ENCODE measurements around the gene TMPRSS3.

Gene TMPRSS3

GRCh38 chr21:42347601-42348327 is 48.1 kb downstream of the TMPRSS3 start:
- DNase-seq, result no peak

- DNase-seq, result no peak
Measured at GRCh38 chr21:42346866-42347600, 48.8 kb downstream of the TMPRSS3 start.

GRCh38 chr21:42346441-42346840 is 49.4 kb downstream of the TMPRSS3 start:
- DNase-seq, result no peak

- DNase-seq, result no peak
Measured at GRCh38 chr21:42344631-42345030, 51.2 kb downstream of the TMPRSS3 start.

- no peak for DNase-seq
Measured at GRCh38 chr21:42343963-42344510, 51.8 kb downstream of the TMPRSS3 start.

- no peak for DNase-seq
Measured at GRCh38 chr21:42343556-42343955, 52.3 kb downstream of the TMPRSS3 start.

- no peak for DNase-seq
Measured at GRCh38 chr21:42343101-42343500, 52.8 kb downstream of the TMPRSS3 start.

GRCh38 chr21:42341776-42342542 is 53.9 kb downstream of the TMPRSS3 start:
- no peak for DNase-seq

GRCh38 chr21:42340187-42341050 is 55.4 kb downstream of the TMPRSS3 start:
- DNase-seq, result no peak

GRCh38 chr21:42338729-42339715 is 56.8 kb downstream of the TMPRSS3 start:
- DNase-seq, result no peak

- DNase-seq, result peak; percentile 69
Measured at GRCh38 chr21:42337830-42338728, 57.8 kb downstream of the TMPRSS3 start.

- no peak for DNase-seq
Measured at GRCh38 chr21:42337276-42337675, 58.6 kb downstream of the TMPRSS3 start.

GRCh38 chr21:42336054-42336453 is 59.8 kb downstream of the TMPRSS3 start:
- DNase-seq, result no peak

GRCh38 chr21:42332557-42333317 is 63.1 kb downstream of the TMPRSS3 start:
- DNase-seq, result no peak

GRCh38 chr21:42331660-42332059 is 64.2 kb downstream of the TMPRSS3 start:
- no peak for DNase-seq

- no peak for DNase-seq
Measured at GRCh38 chr21:42330380-42331371, 65.2 kb downstream of the TMPRSS3 start.

- no peak for DNase-seq
Measured at GRCh38 chr21:42324896-42325295, 71.0 kb downstream of the TMPRSS3 start.

Data from NCI-H2081 treated with DMSO at 0.1 percent for 48 hours (cell line).